ENCODE results near the gene SIGMAR1.

SIGMAR1 gene

DNA sequence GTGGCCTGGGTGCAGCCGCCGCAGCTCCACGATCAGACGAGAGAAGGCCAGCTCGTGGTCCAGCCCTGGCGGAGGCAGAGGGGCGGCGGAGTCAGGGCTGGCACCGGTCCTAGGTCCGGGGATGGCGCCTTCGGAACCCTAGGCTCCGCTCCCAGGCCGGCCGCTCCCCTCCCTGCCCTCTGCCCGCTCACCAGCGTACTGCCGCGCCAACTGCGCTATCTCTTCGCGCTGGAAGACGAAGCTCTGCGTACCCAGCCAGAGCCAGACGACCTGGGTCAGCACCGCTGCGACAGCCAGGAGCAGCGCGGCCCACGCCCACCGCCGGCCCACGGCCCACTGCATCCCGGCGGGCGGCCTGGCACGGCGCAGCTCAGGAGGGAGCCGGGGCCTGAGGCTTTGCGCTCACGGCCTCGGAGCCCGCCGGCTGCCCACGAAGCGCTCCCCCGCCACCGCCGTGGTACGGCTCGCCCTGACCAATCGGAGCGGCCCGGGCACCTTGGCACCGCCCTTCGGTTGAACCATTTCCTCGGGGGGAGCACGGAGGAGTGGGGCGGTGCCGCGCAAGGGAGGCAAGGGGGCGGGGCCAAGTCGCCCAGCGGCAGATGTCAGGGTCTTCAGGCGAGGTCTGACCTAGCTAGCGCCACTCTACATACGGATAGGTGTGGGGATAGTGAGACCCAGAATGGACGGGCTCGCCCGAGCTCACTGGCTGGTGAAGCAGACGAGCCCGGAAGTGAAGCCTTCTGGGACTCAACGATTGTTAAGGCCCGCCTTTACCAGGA lies at the start of gene SIGMAR1:
TSS of gene SIGMAR1 (minus strand) at position 432 of the 782 bp plus-strand sequence. CDS start at position 342, 90 bp downstream.
- peak; percentile 87 for DNase-seq

DNA sequence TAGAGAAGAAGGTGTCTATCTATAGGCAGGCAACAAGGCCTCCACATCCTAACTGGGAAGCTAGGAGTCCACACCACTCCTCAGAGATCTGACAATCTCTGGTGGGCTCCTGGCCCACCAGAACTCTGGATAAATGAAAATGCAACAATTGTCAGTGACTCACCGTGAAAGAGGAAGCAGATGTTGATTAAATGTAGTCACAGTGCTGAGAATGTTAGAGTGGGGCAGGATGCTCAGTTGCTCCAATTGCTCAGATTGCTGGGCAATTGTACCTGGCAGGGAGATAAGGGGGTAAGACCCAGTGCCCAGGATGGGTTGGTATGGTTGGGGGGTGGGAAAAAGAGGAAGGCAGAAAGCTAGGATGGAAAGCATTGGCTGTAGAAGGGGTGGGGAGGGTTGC lies 49.1 kb upstream of the SIGMAR1 start:
- no peak for DNase-seq

DNA sequence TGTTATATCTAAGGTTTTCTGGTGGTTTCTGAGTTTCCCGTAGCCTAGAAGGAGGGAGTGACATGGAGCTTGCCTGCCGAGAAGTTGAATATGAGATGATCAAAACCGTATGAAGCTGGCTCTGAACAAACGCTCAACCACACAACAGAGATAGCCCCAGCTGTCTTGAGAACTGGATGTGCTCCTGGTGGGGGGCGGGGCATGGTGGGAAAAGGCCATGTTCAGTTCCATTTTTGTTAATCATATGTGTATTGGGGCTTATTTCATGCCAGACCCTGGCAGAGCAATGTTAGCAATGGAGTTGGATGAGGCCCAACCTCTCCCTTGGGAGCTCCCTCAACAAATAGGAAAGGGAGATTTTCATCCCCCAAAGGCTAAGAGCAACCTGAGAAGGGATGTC lies 48.6 kb upstream of the SIGMAR1 start:
- DNase-seq, result no peak

DNA sequence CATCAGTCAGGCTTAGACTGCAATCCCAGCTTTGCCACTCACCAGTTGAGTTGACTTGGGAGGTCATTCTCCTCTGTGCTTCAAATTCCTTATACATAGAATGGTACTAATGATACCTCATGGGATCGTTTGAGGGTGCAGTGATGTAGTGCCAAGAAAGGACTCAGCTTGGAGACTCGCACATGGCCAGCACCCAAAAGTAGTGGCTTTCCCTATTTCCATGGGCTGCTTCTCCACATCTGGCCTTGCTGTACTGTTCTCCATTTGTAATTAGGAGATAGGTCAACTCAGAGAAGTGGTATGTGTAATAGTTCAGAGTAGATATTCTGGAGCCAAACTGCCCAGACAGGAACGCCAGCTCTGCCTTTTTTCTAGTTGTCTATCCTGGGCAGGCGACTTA lies 48.0 kb upstream of the SIGMAR1 start:
- no peak for DNase-seq

DNA sequence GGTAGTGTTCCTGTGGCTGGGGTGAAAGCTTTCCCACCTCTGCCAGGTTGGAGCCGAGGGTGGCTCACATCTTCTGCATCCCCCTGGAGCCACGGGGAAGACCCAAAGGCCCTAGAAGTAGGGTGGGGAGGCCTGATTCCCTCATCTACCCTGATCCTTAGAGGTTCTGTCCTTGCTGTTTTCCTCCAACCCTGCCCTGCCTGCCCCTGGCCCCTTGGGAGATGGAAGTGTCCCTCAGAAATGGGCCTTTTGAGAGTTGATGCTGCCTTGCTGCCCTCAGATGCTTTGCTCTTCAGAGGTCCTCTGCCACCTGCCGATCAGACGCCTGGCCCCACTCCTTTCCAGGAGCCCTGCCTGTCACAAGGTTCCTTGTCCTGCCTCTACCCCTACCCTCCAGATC lies 47.2 kb upstream of the SIGMAR1 start:
- DNase-seq, result no peak

DNA sequence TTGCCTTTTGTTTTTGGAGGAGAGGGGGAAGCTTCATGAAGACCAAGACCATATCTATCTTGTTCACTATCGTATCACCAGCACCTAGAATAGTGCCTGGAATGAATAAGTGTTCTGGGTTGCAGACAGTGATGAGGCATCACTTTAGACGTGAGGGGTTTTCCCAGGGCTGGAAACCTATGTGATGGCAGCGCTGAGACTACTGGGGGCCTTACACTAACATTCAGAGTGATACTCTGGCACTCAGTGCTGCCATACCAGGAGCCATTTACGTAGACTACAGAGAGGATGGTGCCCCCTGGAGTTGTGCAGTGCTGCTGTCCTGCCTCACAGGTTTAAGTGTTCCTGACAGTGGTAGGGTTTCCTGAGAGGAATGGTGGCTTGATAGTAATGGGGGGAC lies 46.6 kb upstream of the SIGMAR1 start:
- DNase-seq, result no peak

DNA sequence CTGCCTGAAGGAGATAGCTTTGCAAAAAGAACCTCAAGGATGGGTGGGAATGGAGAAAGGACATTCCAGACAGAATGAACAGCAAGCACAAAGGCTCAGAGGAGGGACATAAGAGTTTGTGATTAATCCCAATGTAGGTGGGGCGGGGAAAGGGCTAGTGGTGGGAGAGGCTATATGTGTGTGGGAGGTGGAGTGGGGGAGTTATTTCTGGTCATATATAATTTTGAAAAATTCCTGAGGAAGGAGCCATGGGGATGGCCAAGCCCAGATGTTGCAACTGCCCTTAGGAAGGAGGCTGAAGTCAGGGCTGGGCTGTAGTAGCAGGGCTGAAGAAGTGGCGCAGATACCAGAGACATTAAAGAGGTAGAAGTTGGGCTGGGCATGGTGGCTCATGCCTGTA lies 38.3 kb upstream of the SIGMAR1 start:
- DNase-seq, result no peak

DNA sequence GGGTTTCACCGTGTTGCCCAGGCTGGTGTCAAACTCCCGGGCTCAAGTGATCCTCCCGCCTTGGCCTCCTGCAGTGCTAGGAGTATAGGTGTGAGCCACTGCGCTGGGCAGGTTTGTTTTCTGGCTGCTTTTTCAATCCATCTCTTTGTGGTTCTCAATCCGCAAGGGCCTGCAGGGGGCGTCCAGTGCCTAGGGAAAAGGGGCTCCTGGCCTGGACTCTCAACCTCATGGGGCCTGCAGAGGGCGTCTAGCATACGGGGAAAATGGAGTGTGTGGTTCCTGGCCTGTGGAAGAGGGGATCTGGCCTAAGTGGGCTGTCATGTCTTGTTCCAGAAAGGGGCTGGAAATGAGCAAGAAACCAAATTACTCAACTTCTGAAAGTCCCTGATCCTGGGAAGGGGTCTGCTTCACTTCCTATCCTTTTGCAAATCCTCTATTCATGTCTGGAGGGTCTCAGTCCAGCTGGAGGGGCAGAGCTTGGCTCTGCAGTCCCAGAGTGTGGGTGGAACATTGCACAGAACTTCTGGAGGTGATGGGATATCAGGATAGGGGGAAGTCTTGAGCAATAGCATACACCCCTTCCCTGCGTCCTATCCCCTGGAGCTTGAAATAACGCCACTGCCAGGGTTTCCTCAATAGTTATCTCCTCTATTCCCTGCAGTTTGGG lies 37.6 kb upstream of the SIGMAR1 start:
- DNase-seq, result peak; percentile 77

DNA sequence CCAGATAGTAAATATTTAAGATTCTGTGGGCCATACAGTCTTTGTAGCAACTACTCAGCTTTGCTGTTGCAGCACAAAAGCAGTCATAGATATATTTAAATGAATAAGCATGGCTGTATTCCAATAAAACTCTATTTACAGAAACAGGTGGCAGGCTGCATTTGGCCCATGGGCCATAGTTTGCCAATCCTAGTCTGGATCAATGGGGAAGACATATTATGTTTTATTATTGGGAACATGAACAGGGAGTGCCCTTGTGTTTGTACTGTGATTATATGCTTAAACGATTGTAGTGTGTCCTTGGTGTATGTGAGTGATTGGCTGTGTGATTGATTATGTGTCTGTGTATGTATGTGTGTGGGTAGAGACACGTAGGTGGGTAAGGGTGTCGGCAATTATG lies 36.9 kb upstream of the SIGMAR1 start:
- no peak for DNase-seq

DNA sequence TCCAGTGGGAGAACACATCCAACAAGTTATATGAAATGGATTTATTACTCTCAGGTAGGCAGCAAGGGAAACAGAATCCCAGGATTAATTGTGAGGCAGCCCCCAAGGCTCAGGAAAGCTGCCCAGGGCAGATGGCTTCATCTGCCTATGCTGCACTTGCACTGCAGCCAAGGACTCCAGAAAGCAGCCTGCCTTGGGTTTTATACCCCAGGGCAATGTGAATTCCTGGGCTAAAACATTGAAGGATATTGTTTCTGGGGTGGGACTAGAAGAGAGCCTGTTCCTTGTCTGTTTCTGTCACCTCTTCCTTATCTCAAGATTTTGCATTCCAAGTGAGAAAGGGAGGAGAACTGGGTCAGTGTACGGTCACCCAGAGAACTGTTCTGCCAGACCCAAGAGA lies 33.7 kb upstream of the SIGMAR1 start:
- no peak for DNase-seq

DNA sequence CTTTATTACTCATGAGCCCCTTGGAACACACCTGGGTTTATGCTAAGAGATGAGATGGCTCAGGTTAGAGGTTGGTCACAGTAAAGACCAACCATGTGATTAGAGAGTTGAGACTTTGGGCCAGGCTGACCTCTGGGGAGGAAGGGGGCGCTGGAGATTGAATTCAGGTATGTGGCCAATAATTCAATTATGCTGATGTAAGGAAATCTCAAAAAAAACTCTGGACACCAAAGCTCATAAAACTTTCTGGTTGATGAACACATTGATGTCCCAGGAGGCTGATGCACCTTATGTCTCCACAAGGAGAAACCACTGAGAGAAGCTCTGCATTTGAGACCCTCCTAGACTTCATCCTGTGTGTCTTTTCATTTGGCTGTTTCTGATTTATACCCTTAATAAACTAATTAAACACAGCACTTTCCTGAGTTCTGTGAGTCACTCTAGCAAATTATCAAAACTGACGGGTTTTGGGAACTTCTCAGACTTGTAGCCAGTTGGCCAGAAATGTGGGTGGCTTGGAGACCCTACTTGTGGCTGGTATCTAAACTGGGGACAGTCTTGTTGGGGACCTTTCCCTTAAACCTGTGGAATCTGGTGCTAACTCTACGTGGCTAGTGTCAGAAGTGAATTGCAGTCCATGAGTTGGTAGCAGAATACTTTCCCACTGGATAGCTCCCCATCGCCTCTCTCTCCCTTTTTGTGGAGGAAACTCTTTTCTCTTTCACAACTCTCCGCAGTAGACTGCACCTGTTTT lies 32.4 kb upstream of the SIGMAR1 start:
- no peak for DNase-seq

DNA sequence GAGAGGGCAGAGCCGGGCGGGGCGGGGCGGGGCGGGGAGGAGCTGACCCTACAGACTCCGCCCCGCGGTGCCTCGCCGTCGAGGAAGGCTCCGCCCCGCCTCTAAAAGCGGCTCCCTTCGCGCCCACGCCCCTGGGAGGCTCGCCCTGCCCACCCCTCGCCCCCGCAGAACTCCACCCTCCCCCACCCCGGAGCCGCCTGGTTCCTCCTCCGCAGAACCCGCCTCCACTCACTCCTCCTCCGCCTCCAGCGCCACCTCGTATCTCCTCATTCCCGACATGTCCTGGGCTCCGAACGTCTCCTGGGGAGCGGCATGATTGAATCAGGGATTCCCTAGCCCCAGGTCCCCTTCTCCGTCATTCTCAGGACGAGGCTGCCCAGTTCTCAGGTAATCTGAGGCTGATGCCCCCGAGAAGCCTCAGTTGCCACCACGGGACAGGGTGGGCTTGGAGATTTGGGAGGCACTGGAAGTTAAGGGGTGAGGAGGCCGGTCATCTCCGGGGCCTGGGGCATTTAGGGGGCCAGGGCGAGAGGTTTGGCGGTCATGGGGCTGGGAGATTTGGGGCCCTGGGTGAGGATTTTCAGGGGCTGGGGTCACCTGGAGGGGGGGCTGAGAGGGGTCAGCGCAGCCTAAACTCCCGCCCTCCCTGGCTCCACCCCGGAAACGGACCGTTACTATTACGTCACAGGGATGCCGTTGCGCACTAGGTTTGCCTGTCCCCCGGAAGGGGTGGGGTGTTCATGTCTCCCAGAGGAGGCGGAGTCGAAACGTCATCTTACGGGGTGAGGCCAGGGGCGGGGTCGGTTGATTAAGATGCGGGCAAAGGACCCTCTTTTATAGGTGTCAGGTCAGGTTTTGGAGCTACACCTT lies 28.0 kb upstream of the SIGMAR1 start:
- peak; percentile 87 for DNase-seq

DNA sequence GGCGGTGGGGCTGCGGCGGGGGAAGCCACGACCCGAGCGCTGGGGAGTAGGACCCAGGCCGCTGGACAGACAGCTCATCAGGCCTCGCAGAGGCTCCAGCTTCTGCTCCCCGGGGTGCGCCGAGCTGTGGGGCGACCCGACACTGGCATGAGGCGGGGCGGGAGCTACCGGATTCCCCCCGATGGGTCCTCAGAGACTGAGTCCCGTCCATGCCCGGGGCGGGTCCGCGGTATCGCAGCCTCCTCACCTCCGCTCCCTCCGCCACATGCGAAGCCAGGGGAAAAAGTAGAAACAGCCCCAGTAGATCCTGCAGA lies 27.4 kb upstream of the SIGMAR1 start:
- no peak for DNase-seq

DNA sequence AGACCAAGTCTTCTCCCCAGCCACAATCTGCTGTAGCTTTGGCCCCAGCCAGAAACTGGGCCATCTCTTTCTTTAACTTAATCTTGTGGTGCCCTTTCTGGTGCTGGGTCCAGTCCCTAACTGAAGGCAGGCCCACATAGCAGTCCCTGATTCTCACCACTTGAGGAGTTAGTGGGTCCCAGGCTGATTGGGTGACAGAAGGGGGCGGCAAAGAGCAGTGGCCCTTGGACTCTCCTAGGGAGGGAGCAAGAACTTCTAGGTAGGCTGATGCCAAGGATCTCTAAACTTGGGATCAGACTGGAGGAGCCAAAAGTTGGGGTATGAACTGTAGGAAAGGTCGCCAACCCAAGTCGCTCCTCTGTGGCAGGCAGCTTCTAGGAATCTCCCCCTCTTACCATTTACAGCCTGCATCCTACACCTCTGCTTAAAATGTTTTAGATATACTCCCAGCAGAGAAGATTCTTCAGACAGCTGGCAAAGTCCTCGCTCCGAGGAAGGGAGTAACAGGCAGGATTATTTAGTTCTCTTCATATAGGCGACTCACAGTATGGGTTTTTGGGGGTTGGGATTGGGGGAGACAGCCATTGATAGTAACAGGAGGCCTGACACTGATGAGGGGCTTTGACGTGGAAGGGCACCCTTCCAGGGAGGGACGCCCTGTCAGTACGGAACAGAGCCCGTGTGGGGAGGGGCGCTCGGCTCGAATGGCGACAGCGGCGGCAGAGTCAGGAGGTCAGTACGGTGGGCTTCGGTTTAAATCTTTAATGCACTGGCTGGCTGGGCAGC lies 26.9 kb upstream of the SIGMAR1 start:
- DNase-seq, result no peak

DNA sequence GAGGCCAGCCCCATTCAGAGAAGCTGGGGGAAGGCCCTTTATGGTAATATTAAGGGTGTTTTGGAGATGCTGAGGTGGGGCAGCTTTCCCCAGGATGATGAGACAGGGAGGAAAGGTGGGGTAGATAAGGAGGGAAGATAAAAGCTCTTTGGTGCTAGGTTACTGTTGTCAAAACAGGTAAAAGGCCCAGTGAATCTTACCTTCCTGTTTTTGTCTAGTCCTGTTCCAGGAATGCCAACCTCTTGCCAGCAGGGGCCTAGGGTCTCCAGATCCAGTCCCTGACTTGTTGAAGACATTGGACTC lies 25.7 kb upstream of the SIGMAR1 start:
- no peak for DNase-seq

DNA sequence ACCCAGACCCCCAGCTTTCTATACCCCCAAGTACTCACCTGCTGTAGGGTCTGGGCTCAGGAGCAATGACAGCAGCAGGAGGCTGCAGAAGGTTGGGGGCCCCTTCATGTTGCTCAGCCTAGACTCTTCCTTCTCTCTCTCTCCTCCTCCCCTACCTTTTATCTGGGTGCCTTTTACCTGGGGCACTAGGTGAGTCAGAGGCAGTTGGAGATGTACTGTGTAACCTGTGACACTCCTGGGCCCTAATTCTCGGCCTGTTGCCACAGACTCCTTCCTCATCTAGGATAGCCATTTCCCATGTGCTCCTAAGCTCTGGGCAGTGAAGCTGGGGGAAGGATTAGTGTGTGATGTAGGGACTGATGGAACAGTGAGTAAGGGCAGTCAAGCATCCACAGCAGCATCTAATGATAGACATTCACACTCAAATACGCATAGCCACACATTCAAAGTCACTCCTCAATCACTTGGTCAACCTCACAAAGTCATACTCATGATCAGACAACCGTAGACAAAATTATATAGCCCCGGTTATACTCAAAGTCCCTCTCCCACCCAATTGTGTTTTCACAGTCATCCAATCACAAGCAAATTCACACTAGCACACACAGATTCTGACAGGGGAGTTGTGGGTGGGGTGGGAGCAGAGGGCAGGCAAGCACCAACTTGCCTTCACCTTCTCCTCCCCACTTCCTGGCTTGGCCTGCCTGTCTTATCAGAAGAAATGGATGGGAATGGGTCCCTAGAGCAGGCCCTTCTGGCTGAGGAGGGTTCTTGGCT lies 25.1 kb upstream of the SIGMAR1 start, which contains the start of gene CCL27:
TSS of gene CCL27 (minus strand) at position 132 of the 777 bp plus-strand sequence. CDS start at position 108, 24 bp downstream.
- no peak for DNase-seq

DNA sequence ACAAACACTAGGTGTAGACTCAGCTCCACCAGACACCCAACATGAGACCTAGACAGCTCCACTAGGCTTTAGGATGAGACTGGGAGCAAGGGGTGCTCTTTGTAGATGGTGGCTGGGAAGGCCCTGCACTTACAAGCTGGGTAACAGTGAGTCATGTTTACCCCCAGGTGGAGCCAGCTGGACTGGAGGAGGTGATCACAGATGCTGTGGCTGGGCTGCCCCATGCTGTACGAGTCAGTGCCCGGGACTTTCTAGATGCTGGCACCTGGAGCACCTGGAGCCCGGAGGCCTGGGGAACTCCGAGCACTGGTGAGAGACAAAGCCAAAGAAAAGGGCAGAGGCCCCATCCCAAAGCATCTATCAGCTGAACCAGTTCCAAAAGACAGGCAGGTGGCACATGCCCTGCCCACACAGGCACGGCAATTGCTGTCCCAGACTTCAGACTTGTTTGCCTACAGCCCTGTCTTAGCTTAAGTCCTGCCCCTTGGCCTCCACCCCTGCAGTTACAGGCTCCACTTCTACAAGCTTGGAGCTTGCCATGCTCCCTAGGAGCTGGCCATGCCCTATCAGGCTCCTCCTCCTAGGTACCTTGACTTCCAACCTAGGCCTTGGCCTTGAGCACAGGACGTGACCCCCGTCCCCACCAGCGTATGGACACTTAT lies 22.1 kb upstream of the SIGMAR1 start:
- DNase-seq, result no peak

DNA sequence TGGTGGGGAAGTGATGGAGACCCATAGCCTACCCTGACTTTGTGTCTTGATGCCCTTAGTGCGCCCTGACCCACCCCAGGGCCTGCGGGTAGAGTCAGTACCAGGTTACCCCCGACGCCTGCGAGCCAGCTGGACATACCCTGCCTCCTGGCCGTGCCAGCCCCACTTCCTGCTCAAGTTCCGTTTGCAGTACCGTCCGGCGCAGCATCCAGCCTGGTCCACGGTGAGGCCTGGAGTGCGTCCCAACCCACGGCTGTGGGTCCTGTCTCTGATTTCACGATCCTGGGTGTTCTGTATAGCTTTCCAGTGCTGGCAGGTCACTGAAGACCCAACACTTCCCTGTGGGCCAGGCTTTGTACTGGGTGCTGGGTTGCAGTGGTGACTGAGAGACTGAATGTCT lies 20.9 kb upstream of the SIGMAR1 start:
- DNase-seq, result no peak

DNA sequence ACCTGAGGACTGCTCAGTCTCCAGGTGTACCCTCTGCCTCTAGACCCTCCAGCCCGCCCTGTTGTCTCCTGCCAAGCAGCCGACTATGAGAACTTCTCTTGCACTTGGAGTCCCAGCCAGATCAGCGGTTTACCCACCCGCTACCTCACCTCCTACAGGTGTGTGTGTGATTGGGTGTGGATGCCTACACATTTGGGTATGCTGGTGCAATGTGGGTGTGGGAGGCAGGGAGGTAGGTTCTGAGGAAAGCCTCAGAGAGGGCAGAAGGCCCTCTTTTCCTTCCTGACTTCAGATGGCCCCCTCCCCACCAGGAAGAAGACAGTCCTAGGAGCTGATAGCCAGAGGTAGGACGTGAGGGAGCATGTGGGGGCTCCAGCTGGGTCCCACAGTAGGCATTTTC lies 19.4 kb upstream of the SIGMAR1 start:
- DNase-seq, result no peak

DNA sequence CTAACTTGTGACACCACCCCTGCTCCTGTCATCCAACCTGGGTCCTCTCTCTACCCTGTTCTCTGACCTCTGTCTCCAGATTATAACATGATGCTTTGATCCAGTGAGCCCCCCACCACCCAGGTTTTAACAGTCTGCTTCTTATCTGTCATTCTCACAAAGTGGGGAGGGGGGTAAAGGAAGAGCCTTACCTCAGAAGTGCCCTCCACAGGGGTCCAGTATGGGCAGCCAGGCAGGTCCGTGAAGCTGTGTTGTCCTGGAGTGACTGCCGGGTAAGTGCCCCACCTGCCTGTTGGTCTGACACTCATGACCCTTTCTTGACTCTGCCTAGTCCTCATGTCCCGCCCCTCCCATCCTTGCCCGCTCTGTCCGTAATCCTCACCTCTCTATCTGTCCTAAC lies 17.8 kb upstream of the SIGMAR1 start:
- no peak for DNase-seq
